Thyroid gland (tissue), 4 donors: ENCODE results near the gene EML2. TPM values are rescaled to one million over a fixed set of nuclear protein-coding genes. Genes with fewer than 3 reads are reported as not detected.
"Not testable (repeated sequence)": the region's sequence is repeated elsewhere in the genome, so short reads cannot be mapped to it uniquely, and the experiment has no call there.

Source experiments
- DNase-seq, 2 donors: peaks; one replicate each; pipeline ENCODE4 v3.0.0-alpha.2; 2019
- H3K27ac ChIP-seq, 3 donors: fragments of 200-600 bp; sonication (generic); 1 replicate in 2 of 3; 2 replicates in 1 of 3; pipeline ENCODE4 v1.5.1; 2016 to 2019; ENCODE audit warnings: mild to moderate bottlenecking in 1 of 3, moderate library complexity in 1 of 3
- H3K27me3 ChIP-seq: fragments of 200-600 bp; sonication (generic); one replicate; pipeline ENCODE4 v1.5.1; 2019
- H3K36me3 ChIP-seq, 2 donors: fragments of 200-600 bp; sonication (generic); one replicate each; pipeline ENCODE4 v1.5.1; 2016 to 2019
- H3K4me1 ChIP-seq, 2 donors: fragments of 200-600 bp; sonication (generic); one replicate each; pipeline ENCODE4 v1.5.1; 2017 to 2019
- H3K4me3 ChIP-seq, 3 donors: fragments of 200-600 bp; sonication (generic); replicated peaks in 1 of 3; 1 replicate in 2 of 3; 2 replicates in 1 of 3; pipeline ENCODE4 v1.5.1; 2016; ENCODE audit warnings: mild to moderate bottlenecking in 1 of 3
- H3K9me3 ChIP-seq: fragments of 200-600 bp; sonication (generic); one replicate; pipeline ENCODE4 v1.5.1; 2017
- CTCF ChIP-seq, 6 experiments: fragments of 200-600 bp in 3 of 6; fragments of 450-650 bp in 3 of 6; sonication (generic) in 3 of 6; IDR thresholded peaks; one replicate each; pipeline ENCODE4 v1.5.1; 2016 to 2019; ENCODE audit warnings: antibody characterized with exemption in 6 of 6, mild to moderate bottlenecking in 2 of 6, inconsistent platforms in 1 of 6, moderate library complexity in 1 of 6
- POLR2A ChIP-seq, 2 donors: fragments of 450-650 bp; IDR thresholded peaks; one replicate each; pipeline ENCODE4 v1.6.1; 2017; ENCODE audit warnings: antibody characterized with exemption in 2 of 2, mild to moderate bottlenecking in 2 of 2, moderate library complexity in 1 of 2
- WGBS, 2 donors: methylation state at CpG; one replicate each; pipeline ENCODE4 v1.1.5; 2017; 5-methylcytosine and 5-hydroxymethylcytosine counted together
- intact Hi-C: fragments of 100-400 bp; cut with DNase I; formaldehyde crosslinking; loops from one replicate; pipeline ENCODE4 v1.15.1; 2023
- total RNA-seq, 4 donors: library from RNA; depleted of rRNA; stranded (reverse); fragments of >200 nt; gene quantifications; one replicate each; pipeline ENCODE4 v1.2.3, GENCODE V29; 2016

Gene EML2
- total RNA-seq, result 100 to 1,000 TPM in 1 of 4 donors, 10 to 100 TPM in 3; 33.1 to 148 (median 36.8) TPM

- TF ChIP-seq POLR2A (IDR thresholded peaks at IDR 0.05) (peak in 1 of 2 donors; percentile 20), CTCF (IDR thresholded peaks at IDR 0.05) (no peak)
- H3K27me3 ChIP-seq, result no peaks in the 10 kb centered on the region
- H3K9me3 ChIP-seq, result no peaks in the 10 kb centered on the region
- WGBS, 2 donors, result 4 to 8% methylated on average over 18 to 25 of the region's 52 CpGs
- peaks cover 19 to 34% of the 10 kb centered on the region in 2 donors for H3K4me1 ChIP-seq
- no peaks in the 10 kb centered on the region for H3K36me3 ChIP-seq
- peak within 1 kb of the TSS; percentile 48 to 68 (median 67) for H3K4me3 ChIP-seq
- intact Hi-C loops, result no loop called here
- peak; percentile 57 to 60 for DNase-seq
- H3K27ac ChIP-seq, result peak within 1 kb of the TSS in 1 of 3 donors; percentile 10
Observed at GRCh38 chr19:45638930-45639729, at the start of gene EML2. Gene EML2, minus strand, starts transcription at chr19:45639397. Its CDS starts 21 bp downstream, at chr19:45639376.

- Histone ChIP-seq H3K27ac (no peak overlapping the region), H3K27me3 (no peaks in the 10 kb centered on the region), H3K4me3 (no peak overlapping the region), H3K36me3 (peaks cover 16 to 27% of the 10 kb centered on the region in 2 donors), H3K9me3 (no peaks in the 10 kb centered on the region), H3K4me1 (peaks cover 6 to 7% of the 10 kb centered on the region in 2 donors)
- DNase-seq, result no peak
- TF ChIP-seq POLR2A (IDR thresholded peaks at IDR 0.05), result no peak
- no peak for TF ChIP-seq CTCF (IDR thresholded peaks at IDR 0.05)
- 91 to 100% methylated on average over 4 to 9 of the region's 9 CpGs for WGBS, 2 donors
- intact Hi-C loops, result loop anchor here (10.0 kb wide), 1 partner anchor 163 kb away; no protein-coding TSS in a partner anchor
Observed at GRCh38 chr19:45687599-45687998, 48.4 kb upstream of the EML2 start.

DNA sequence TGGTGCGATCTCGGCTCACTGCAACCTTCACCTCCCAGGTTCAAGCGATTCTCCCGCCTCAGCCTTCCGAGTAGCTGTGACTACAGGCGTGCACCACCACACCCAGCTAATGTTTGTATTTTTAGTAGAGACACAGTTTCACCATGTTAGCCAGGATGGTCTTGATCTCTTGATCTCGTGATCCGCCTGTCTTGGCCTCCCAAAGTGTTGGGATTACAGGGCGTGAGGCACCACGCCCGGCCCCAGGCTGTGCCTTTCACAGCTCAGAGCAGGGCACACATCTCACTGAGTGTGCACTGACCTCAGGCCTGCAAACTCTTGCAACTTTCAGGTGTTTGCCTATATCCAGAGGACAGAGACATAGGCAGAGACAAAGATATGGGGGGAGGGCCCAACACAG is 45.8 kb upstream of the EML2 start:
- not testable (repeated sequence) for H3K27ac ChIP-seq, H3K27me3 ChIP-seq, H3K9me3 ChIP-seq, H3K4me1 ChIP-seq, DNase-seq, H3K4me3 ChIP-seq
- WGBS, 2 donors, result 88 to 96% methylated on average over 11 of the region's 11 CpGs
- intact Hi-C loops, result loop anchor here (10.0 kb wide), 1 partner anchor 160 kb away; no protein-coding TSS in a partner anchor
- H3K36me3 ChIP-seq, result peaks cover 16 to 27% of the 10 kb centered on the region in 2 donors

- TF ChIP-seq CTCF (IDR thresholded peaks at IDR 0.05) (no peak), POLR2A (IDR thresholded peaks at IDR 0.05) (no peak)
- intact Hi-C loops, result loop anchor here (10.0 kb wide), 1 partner anchor 158 kb away; no protein-coding TSS in a partner anchor
- 74 to 77% methylated on average over 5 of the region's 5 CpGs for WGBS, 2 donors
Observed at GRCh38 chr19:45682908-45683307, 43.7 kb upstream of the EML2 start.

GRCh38 chr19:45682117-45682516 is 42.9 kb upstream of the EML2 start:
- Histone ChIP-seq H3K9me3 (no peaks in the 10 kb centered on the region), H3K4me3 (no peak overlapping the region), H3K27me3 (no peaks in the 10 kb centered on the region), H3K4me1 (peaks cover 2 to 19% of the 10 kb centered on the region in 2 donors), H3K36me3 (peaks cover 2 to 16% of the 10 kb centered on the region in 2 donors), H3K27ac (peak overlapping the region in 2 of 3 donors; percentile 64 to 84)
- WGBS, 2 donors, result 77 to 78% methylated on average over 8 of the region's 8 CpGs
- no peak for DNase-seq
- intact Hi-C loops, result loop anchor here (10.0 kb wide), 1 partner anchor 157 kb away; no protein-coding TSS in a partner anchor
- TF ChIP-seq POLR2A (IDR thresholded peaks at IDR 0.05), result no peak
- no peak for TF ChIP-seq CTCF (IDR thresholded peaks at IDR 0.05)

More at GRCh38 chr19:45682908-45683307, 43.7 kb upstream of the EML2 start:
- no peak overlapping the region for H3K27ac ChIP-seq
- no peaks in the 10 kb centered on the region for H3K27me3 ChIP-seq
- no peak for DNase-seq
- H3K36me3 ChIP-seq, result peaks cover 10 to 24% of the 10 kb centered on the region in 2 donors
- H3K4me3 ChIP-seq, result no peak overlapping the region
- peaks cover 0 to 11% of the 10 kb centered on the region in 2 donors for H3K4me1 ChIP-seq
- H3K9me3 ChIP-seq, result no peaks in the 10 kb centered on the region
